GM23338 (cell line): ENCODE data around the gene ANP32E.

Source experiments
- CREB1 ChIP-seq: fragments of 250-450 bp; sonication (Bioruptor Pico); IDR thresholded peaks from 2 replicates; pipeline ENCODE4 v1.5.0; 2020; ENCODE audit warnings: low read depth, mild to moderate bottlenecking, moderate library complexity
- CTCF ChIP-seq, 2 experiments: fragments of 200-600 bp in 1 of 2; sonication (generic) in 1 of 2; conservative IDR thresholded peaks; 2 replicates each; pipeline versions ENCODE4 v1.5.1 to v1.6.1; 2016 to 2017; ENCODE audit warnings: antibody characterized with exemption in 2 of 2, low read depth in 2 of 2, mild to moderate bottlenecking in 2 of 2, moderate library complexity in 1 of 2
- ETS1 ChIP-seq: IDR thresholded peaks from 2 replicates; pipeline ENCODE4 v1.6.1; 2016; ENCODE audit warnings: antibody characterized with exemption
- EZH2 ChIP-seq: fragments of 200-600 bp; sonication (generic); IDR thresholded peaks from one replicate; pipeline ENCODE4 v1.8.0; 2017; ENCODE audit warnings: antibody characterized with exemption, mild to moderate bottlenecking, low read depth; ENCODE audit not compliant: unreplicated experiment
- EZH2phosphoT487 ChIP-seq: fragments of 200-600 bp; sonication (generic); IDR thresholded peaks from one replicate; pipeline ENCODE4 v1.8.1; 2018; ENCODE audit warnings: antibody characterized with exemption; ENCODE audit not compliant: unreplicated experiment
- JUNB ChIP-seq: IDR thresholded peaks from one replicate; pipeline ENCODE4 v1.6.1; 2016; ENCODE audit warnings: antibody characterized with exemption; ENCODE audit not compliant: unreplicated experiment
- POLR2AphosphoS5 ChIP-seq: IDR thresholded peaks from 2 replicates; pipeline ENCODE4 v1.6.1; 2016; ENCODE audit warnings: antibody characterized with exemption, low read depth
- REST ChIP-seq: IDR thresholded peaks from one replicate; pipeline ENCODE4 v1.6.1; 2018; ENCODE audit warnings: antibody characterized with exemption; ENCODE audit not compliant: unreplicated experiment

GRCh38 chr1:150183061-150183460 lies 52.9 kb downstream of the ANP32E start:
- TF ChIP-seq CREB1 (no peak), CTCF (conservative IDR thresholded peaks at IDR 0.05; ENCODE audit: low read depth in 2 of 2) (no peak), EZH2phosphoT487 (no peak), REST (no peak), EZH2 (no peak), ETS1 (no peak), POLR2AphosphoS5 (no peak), JUNB (no peak)
